Caco-2 (cell line): ENCODE results near the gene VTN. TPM values are rescaled to one million over a fixed set of nuclear protein-coding genes. Genes with fewer than 3 reads are reported as not detected.

ENCODE experiments used
- BruUV-seq: library from RNA; stranded (reverse); fragments of 400-500 nt; replicated peaks from 2 replicates; lab custom pipeline; 2021; lab: Mats Ljungman, UMichigan
- CTCF ChIA-PET: fragments of 300-600 bp; sonication (Branson Sonifier 250); formaldehyde crosslinking; loops from one replicate; lab custom pipeline; 2022; ENCODE audit warnings: antibody characterized with exemption; lab: Charles Lee
- POLR2A ChIA-PET: fragments of 300-600 bp; sonication (Branson Sonifier 250); formaldehyde crosslinking; loops from one replicate; lab custom pipeline; 2022; ENCODE audit warnings: antibody characterized with exemption; lab: Charles Lee
- DNase-seq, 2 experiments: peaks; one replicate each; pipeline versions ENCODE4 v3.0.0 to v3.0.0-alpha.2; 2020 to 2022
- H3K27me3 ChIP-seq: replicated peaks from 2 replicates; pipeline ENCODE4 v1.6.0; 2011; ENCODE audit warnings: low read length; ENCODE audit not compliant: control insufficient read depth, insufficient read depth
- H3K36me3 ChIP-seq: 2 replicates; pipeline ENCODE4 v1.5.1; 2011; ENCODE audit warnings: low read length; ENCODE audit not compliant: control insufficient read depth, insufficient read depth
- H3K4me1 ChIP-seq: fragments of 250-450 bp; sonication (Bioruptor Pico); 2 replicates; pipeline ENCODE4 v1.5.1; 2020; ENCODE audit warnings: mild to moderate bottlenecking
- H3K4me3 ChIP-seq: 2 replicates; pipeline ENCODE4 v1.5.1; 2011; ENCODE audit warnings: low read depth, mild to moderate bottlenecking, control low read depth, low read length
- H3K9me3 ChIP-seq: fragments of 250-450 bp; sonication (Bioruptor Pico); 2 replicates; pipeline ENCODE4 v1.5.1; 2020; ENCODE audit warnings: mild to moderate bottlenecking, moderate library complexity
- H3K27ac Mint-ChIP-seq: one replicate; pipeline ENCODE4 v1.8.0; 2022; ENCODE audit warnings: mixed read lengths; ENCODE audit not compliant: unreplicated experiment
- H3K27me3 Mint-ChIP-seq: one replicate; pipeline ENCODE4 v1.8.0; 2022; ENCODE audit warnings: mixed read lengths; ENCODE audit not compliant: insufficient read depth, unreplicated experiment
- H3K36me3 Mint-ChIP-seq: one replicate; pipeline ENCODE4 v1.8.0; 2022; ENCODE audit warnings: mild to moderate bottlenecking, mixed read lengths; ENCODE audit not compliant: insufficient read depth, unreplicated experiment
- H3K4me1 Mint-ChIP-seq: one replicate; pipeline ENCODE4 v1.8.0; 2022; ENCODE audit warnings: low read depth, mixed read lengths; ENCODE audit not compliant: unreplicated experiment
- H3K4me3 Mint-ChIP-seq: one replicate; pipeline ENCODE4 v1.8.0; 2022; ENCODE audit warnings: mild to moderate bottlenecking, moderate library complexity, mixed read lengths; ENCODE audit not compliant: unreplicated experiment
- H3K9me3 Mint-ChIP-seq: one replicate; pipeline ENCODE4 v1.8.0; 2022; ENCODE audit warnings: mixed read lengths; ENCODE audit not compliant: unreplicated experiment
- intact Hi-C: fragments of 100-400 bp; cut with micrococcal nuclease; formaldehyde crosslinking; loops from one replicate; pipeline ENCODE4 v1.10.0; 2022; ENCODE audit not compliant: unreplicated experiment
- total RNA-seq: library from RNA; stranded (reverse); gene quantifications from 2 replicates; pipeline ENCODE4 v1.2.3, GENCODE V29; 2022
- TF ChIP-seq, protein P1 (sequence below), 2 experiments: fragments of 200-600 bp in 1 of 2; IDR thresholded peaks; 1 replicate in 1 of 2; 2 replicates in 1 of 2; pipeline versions ENCODE4 v1.5.1 to v1.8.0; 2011 to 2022; ENCODE audit warnings: antibody characterized with exemption in 1 of 2, control low read depth in 1 of 2, inconsistent platforms in 1 of 2, low read depth in 1 of 2, low read length in 1 of 2, mild to moderate bottlenecking in 1 of 2, moderate library complexity in 1 of 2; ENCODE audit not compliant: insufficient read depth in 1 of 2, severe bottlenecking in 1 of 2, unreplicated experiment in 1 of 2

The VTN gene
- total RNA-seq, 1 experiment from 2014 or later, result 273 TPM

DNA sequence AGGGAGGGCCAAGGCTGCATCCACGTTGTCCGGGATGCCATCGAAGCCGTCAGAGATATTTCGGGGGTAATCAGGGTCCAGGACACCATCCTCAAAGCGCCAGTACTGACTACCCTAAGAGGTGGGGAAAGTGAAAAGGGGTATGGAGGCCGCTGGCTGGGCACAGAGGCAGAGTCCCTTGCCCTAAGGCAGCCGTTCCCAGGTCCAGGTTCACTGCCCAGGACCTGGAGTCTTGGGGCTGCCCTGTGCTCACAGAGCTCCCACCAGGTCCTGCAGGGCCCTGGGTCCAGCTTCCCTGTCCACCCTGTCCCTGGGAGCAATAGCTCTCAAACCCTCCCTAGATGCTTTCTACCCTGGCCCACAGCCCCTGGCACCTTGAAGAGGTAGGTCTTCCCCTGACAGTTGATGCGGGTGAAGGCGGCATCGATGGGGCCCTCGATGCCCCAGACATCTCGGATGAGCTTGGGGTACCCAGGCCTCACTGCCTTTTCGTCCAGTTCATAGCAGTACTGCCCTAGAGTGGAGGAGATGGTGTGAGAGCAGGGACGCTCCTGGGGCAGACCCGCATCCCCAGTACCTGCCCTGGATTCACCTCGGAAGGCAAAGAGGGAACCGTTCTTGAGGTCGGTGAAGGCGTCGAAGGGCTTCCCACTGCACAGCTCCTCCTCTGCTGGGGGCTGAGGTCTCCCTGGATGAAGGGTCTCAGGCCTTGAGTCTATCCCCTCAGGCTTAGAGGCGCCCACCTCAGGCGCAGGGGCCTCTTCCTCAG lies 1.0 kb downstream of the VTN start:
- ChIA-PET CTCF (interaction anchor here (0.7 to 6.0 kb wide), 18 partner anchors 10 to 124 kb away, joined by 3 to 45 read pairs (median 5); partner anchors contain the start of genes IFT20, POLDIP2 and TNFAIP1), POLR2A (interaction anchor here (0.7 to 4.7 kb wide), 13 partner anchors 11 to 141 kb away, joined by 3 to 87 read pairs (median 7); partner anchors contain the start of genes IFT20, POLDIP2 and TNFAIP1)
- Histone ChIP-seq H3K4me1 (peaks cover 46% of the 10 kb centered on the region), H3K27me3 (no peaks in the 10 kb centered on the region), H3K4me3 (peak overlapping the region; percentile 46), H3K9me3 (no peaks in the 10 kb centered on the region), H3K36me3 (peaks cover 14% of the 10 kb centered on the region)
- H3K27me3 Mint-ChIP-seq, result no peaks in the 10 kb centered on the region
- BruUV-seq, result no TSS peak
- H3K36me3 Mint-ChIP-seq, result peaks cover 58% of the 10 kb centered on the region
- H3K4me1 Mint-ChIP-seq, result peaks cover 54% of the 10 kb centered on the region
- no peaks in the 10 kb centered on the region for H3K9me3 Mint-ChIP-seq
- TF ChIP-seq, protein P1, sequence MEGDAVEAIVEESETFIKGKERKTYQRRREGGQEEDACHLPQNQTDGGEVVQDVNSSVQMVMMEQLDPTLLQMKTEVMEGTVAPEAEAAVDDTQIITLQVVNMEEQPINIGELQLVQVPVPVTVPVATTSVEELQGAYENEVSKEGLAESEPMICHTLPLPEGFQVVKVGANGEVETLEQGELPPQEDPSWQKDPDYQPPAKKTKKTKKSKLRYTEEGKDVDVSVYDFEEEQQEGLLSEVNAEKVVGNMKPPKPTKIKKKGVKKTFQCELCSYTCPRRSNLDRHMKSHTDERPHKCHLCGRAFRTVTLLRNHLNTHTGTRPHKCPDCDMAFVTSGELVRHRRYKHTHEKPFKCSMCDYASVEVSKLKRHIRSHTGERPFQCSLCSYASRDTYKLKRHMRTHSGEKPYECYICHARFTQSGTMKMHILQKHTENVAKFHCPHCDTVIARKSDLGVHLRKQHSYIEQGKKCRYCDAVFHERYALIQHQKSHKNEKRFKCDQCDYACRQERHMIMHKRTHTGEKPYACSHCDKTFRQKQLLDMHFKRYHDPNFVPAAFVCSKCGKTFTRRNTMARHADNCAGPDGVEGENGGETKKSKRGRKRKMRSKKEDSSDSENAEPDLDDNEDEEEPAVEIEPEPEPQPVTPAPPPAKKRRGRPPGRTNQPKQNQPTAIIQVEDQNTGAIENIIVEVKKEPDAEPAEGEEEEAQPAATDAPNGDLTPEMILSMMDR (IDR thresholded peaks at IDR 0.05; ENCODE audit: insufficient read depth in 1 of 2, low read depth in 1 of 2, low read length in 1 of 2, severe bottlenecking in 1 of 2, unreplicated experiment in 1 of 2), result no peak
- DNase-seq, result no peak
- intact Hi-C loops, result loop anchor here (1.0 to 10.0 kb wide), 4 partner anchors 11 to 176 kb away; partner anchors contain the start of gene SLC46A1
- peak overlapping the region; percentile 88 for H3K27ac Mint-ChIP-seq
- H3K4me3 Mint-ChIP-seq, result peak overlapping the region; percentile 75

DNA sequence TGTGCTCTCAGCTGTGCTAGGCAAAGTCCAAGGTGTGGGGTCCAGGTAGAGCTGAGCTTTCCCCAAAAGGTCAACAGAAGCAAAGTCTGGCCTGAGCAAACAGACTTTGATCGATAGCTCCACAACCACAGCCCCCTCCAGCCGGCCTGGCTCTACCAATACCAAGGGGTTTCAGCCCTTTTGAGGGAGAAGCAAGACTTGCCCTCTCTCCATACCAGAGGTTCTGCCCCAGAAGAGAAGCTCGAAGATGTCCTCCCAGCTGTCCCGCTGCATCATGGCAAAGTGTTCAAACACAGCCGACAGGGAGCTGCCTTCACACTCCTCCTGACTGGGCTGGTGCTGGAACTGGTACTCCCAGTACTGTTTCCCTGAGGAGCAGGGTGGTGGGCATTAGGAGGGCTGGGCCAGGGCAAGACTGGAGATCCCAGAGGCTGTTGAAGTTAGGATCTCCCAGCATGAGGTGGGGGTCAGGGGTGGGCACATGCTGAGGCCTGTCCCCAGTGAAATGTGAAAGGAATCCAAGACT lies 1.7 kb downstream of the VTN start:
- Mint-ChIP-seq H3K36me3 (peaks cover 59% of the 10 kb centered on the region), H3K4me3 (peak overlapping the region; percentile 75), H3K27me3 (no peaks in the 10 kb centered on the region), H3K9me3 (no peaks in the 10 kb centered on the region), H3K4me1 (peaks cover 50% of the 10 kb centered on the region), H3K27ac (peak overlapping the region; percentile 88)
- Histone ChIP-seq H3K9me3 (no peaks in the 10 kb centered on the region), H3K4me3 (peak overlapping the region; percentile 46), H3K27me3 (no peaks in the 10 kb centered on the region), H3K36me3 (peaks cover 17% of the 10 kb centered on the region), H3K4me1 (peaks cover 46% of the 10 kb centered on the region)
- POLR2A ChIA-PET, result interaction anchor here (0.7 to 4.7 kb wide), 9 partner anchors 11 to 140 kb away, joined by 3 to 87 read pairs (median 3); partner anchors contain the start of genes IFT20, POLDIP2 and TNFAIP1
- intact Hi-C loops, result loop anchor here (1.0 to 10.0 kb wide), 3 partner anchors 10 to 176 kb away; partner anchors contain the start of gene SLC46A1
- peak; percentile 71 to 87 for DNase-seq
- CTCF ChIA-PET, result interaction anchor here (0.5 to 6.0 kb wide), 13 partner anchors 11 to 167 kb away, joined by 3 to 45 read pairs (median 4); partner anchors contain the start of genes IFT20, POLDIP2 and TNFAIP1
- BruUV-seq, result no TSS peak
- TF ChIP-seq, protein P1 (IDR thresholded peaks at IDR 0.05; ENCODE audit: insufficient read depth in 1 of 2, low read depth in 1 of 2, low read length in 1 of 2, severe bottlenecking in 1 of 2, unreplicated experiment in 1 of 2), result no peak
